Esophagus squamous epithelium (tissue), 5 donors: ENCODE results near the gene ATP8B3. TPM values are rescaled to one million over a fixed set of nuclear protein-coding genes. Genes with fewer than 3 reads are reported as not detected.

ENCODE experiments used
- DNase-seq: peaks from one replicate; lab custom pipeline; 2025; lab: John Stamatoyannopoulos, UW
- H3K27ac ChIP-seq, 4 donors: fragments of 200-600 bp; sonication (generic); one replicate each; pipeline ENCODE4 v1.5.1; 2016 to 2019; ENCODE audit warnings: mild to moderate bottlenecking in 1 of 4
- H3K27me3 ChIP-seq, 4 donors: fragments of 200-600 bp; sonication (generic); 1 replicate in 3 of 4; 2 replicates in 1 of 4; pipeline versions ENCODE4 v1.5.1 to v1.6.0; 2017 to 2021; ENCODE audit warnings: antibody characterized with exemption in 1 of 4
- H3K36me3 ChIP-seq, 3 donors: fragments of 200-600 bp; sonication (generic); one replicate each; pipeline ENCODE4 v1.5.1; 2016 to 2019
- H3K4me1 ChIP-seq, 3 donors: fragments of 200-600 bp; sonication (generic); one replicate each; pipeline ENCODE4 v1.5.1; 2017 to 2019
- H3K4me3 ChIP-seq, 4 donors: fragments of 200-600 bp; sonication (generic); 1 replicate in 3 of 4; 2 replicates in 1 of 4; pipeline ENCODE4 v1.5.1; 2016 to 2019; ENCODE audit warnings: mild to moderate bottlenecking in 2 of 4, moderate library complexity in 1 of 4
- H3K9me3 ChIP-seq, 3 donors: fragments of 200-600 bp; sonication (generic); one replicate each; pipeline ENCODE4 v1.5.1; 2016 to 2019
- CTCF ChIP-seq, 6 experiments: fragments of 450-650 bp in 4 of 6; fragments of 200-600 bp in 2 of 6; sonication (generic) in 2 of 6; IDR thresholded peaks; one replicate each; pipeline ENCODE4 v1.5.1; 2016 to 2019; ENCODE audit warnings: antibody characterized with exemption in 6 of 6, mild to moderate bottlenecking in 4 of 6, moderate library complexity in 4 of 6
- POLR2A ChIP-seq, 4 donors: fragments of 450-650 bp; IDR thresholded peaks; one replicate each; pipeline ENCODE4 v1.6.1; 2017; ENCODE audit warnings: antibody characterized with exemption in 4 of 4, mild to moderate bottlenecking in 4 of 4, moderate library complexity in 3 of 4
- WGBS, 2 donors: methylation state at CpG; one replicate each; pipeline ENCODE4 v1.1.5; 2018; 5-methylcytosine and 5-hydroxymethylcytosine counted together
- intact Hi-C: fragments of 100-400 bp; cut with DNase I; formaldehyde crosslinking; loops from one replicate; pipeline ENCODE4 v1.15.0; 2022
- total RNA-seq, 4 donors: library from RNA; depleted of rRNA; stranded (reverse); fragments of >200 nt; gene quantifications; one replicate each; pipeline ENCODE4 v1.1.0, GENCODE V29; 2016
- donor health status: DM: yes; HTN: yes; CAD: no.

The ATP8B3 gene
- total RNA-seq, 4 donors from 2014 or later = 0.57 to 3.0 (median 1.4) TPM

GRCh38 chr19:1819341-1820255 lies 7.5 kb upstream of the ATP8B3 start:
- TF ChIP-seq POLR2A (IDR thresholded peaks at IDR 0.05) (no peak), CTCF (IDR thresholded peaks at IDR 0.05) (no peak)
- intact Hi-C loops = no loop called here
- Histone ChIP-seq H3K27me3 (no peaks in the 10 kb centered on the region), H3K4me1 (no peaks in the 10 kb centered on the region), H3K36me3 (peaks cover 69 to 100% (median 76%) of the 10 kb centered on the region in 3 donors), H3K27ac (no peak overlapping the region), H3K4me3 (no peak overlapping the region), H3K9me3 (no peaks in the 10 kb centered on the region)
- no peak for DNase-seq
- WGBS, 2 donors = 90% methylated on average over 2 of the region's 43 CpGs; no CpG with 5 or more reads in 1 of the 2 donors

- WGBS, 2 donors = 74 to 78% methylated on average over 3 to 7 of the region's 33 CpGs
- Histone ChIP-seq H3K9me3 (no peaks in the 10 kb centered on the region), H3K4me3 (no peak overlapping the region), H3K27me3 (no peaks in the 10 kb centered on the region), H3K27ac (no peak overlapping the region), H3K36me3 (peaks cover 62 to 94% (median 69%) of the 10 kb centered on the region in 3 donors), H3K4me1 (peaks cover 0 to 2% (median 1%) of the 10 kb centered on the region in 3 donors)
- no peak for TF ChIP-seq CTCF (IDR thresholded peaks at IDR 0.05)
- no peak for TF ChIP-seq POLR2A (IDR thresholded peaks at IDR 0.05)
- DNase-seq = no peak
- intact Hi-C loops = no loop called here
Measured at GRCh38 chr19:1818549-1819195, 6.6 kb upstream of the ATP8B3 start.

- DNase-seq = no peak
- no peaks in the 10 kb centered on the region for H3K27me3 ChIP-seq
- 80 to 88% methylated on average over 1 to 11 of the region's 25 CpGs for WGBS, 2 donors
- no peak overlapping the region for H3K27ac ChIP-seq
- TF ChIP-seq CTCF (IDR thresholded peaks at IDR 0.05) (no peak), POLR2A (IDR thresholded peaks at IDR 0.05) (no peak)
- peaks cover 52 to 83% (median 62%) of the 10 kb centered on the region in 3 donors for H3K36me3 ChIP-seq
- intact Hi-C loops = no loop called here
- H3K4me3 ChIP-seq = no peak overlapping the region
- peaks cover 8 to 12% (median 11%) of the 10 kb centered on the region in 3 donors for H3K4me1 ChIP-seq
- H3K9me3 ChIP-seq = no peaks in the 10 kb centered on the region
Measured at GRCh38 chr19:1817553-1818179, 5.6 kb upstream of the ATP8B3 start.

- Histone ChIP-seq H3K27me3 (no peaks in the 10 kb centered on the region), H3K36me3 (peaks cover 52 to 74% (median 58%) of the 10 kb centered on the region in 3 donors), H3K27ac (no peak overlapping the region), H3K4me1 (peaks cover 11 to 21% (median 20%) of the 10 kb centered on the region in 3 donors), H3K4me3 (no peak overlapping the region), H3K9me3 (no peaks in the 10 kb centered on the region)
- intact Hi-C loops = no loop called here
- TF ChIP-seq POLR2A (IDR thresholded peaks at IDR 0.05) (no peak), CTCF (IDR thresholded peaks at IDR 0.05) (no peak)
- DNase-seq = no peak
- WGBS, 2 donors = 85% methylated on average over 27 of the region's 36 CpGs; no CpG with 5 or more reads in 1 of the 2 donors
Measured at GRCh38 chr19:1816530-1817298, 4.6 kb upstream of the ATP8B3 start.
